ENCODE measurements around the gene ZNF628.

ZNF628 gene

GRCh38 chr19:55464662-55465054, 11.8 kb upstream of the ZNF628 start, which contains the start of gene C19orf85:
Gene C19orf85, minus strand, starts transcription at chr19:55464751. Its CDS starts 197 bp downstream, at chr19:55464554.
- in situ Hi-C loops (cut with MboI; ENCODE audit: low sequenced_read_pairs): no loop called here

GRCh38 chr19:55465460-55466240, 10.8 kb upstream of the ZNF628 start:
- in situ Hi-C loops (cut with MboI; ENCODE audit: low sequenced_read_pairs): no loop called here

- in situ Hi-C loops (cut with MboI; ENCODE audit: low sequenced_read_pairs): no loop called here
These were observed 10.2 kb upstream of the ZNF628 start for GRCh38 chr19:55466241-55466614.

DNA sequence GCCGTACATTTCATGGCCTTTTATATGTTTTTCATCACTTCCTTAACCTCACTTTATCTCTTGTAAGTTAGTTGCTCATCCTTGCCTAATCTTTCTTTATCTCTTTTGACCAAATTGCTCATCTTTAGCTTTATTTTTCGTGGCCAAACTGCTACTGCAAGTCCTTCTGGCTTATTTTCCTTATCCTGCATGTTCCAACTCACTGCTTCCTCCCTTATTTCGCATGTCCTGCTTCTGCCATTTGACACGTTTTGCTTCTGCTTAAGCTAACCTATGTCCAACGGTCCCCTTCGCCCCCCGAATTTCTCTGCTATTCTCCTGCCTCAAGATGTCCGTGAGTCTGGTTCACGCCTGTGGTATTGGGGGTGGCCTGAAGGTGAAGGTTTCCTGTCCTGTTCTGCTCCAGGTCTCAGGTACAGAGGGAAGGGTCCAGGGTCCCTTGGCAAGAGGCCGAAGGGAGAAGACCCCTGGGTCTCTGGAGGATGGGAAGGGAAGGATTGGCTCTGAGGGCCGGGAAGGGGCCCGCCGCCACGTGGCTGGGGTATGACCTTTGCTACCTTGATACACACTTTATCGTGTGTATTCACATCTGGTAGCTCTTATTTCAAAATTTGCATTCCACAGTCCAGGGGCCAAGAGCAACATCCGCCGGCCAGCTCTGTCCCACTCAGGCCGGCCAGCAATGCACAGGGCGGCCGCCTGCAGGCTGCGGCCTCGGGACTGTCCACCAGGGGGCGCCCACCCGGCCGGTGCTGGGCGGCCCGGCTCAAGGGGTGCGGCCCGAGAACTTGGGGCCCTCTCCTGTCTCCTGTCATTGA, 9.0 kb upstream of the ZNF628 start:
- in situ Hi-C loops (cut with MboI; ENCODE audit: low sequenced_read_pairs): no loop called here

GRCh38 chr19:55468054-55468393, 8.4 kb upstream of the ZNF628 start:
- in situ Hi-C loops (cut with MboI; ENCODE audit: low sequenced_read_pairs): no loop called here

DNA sequence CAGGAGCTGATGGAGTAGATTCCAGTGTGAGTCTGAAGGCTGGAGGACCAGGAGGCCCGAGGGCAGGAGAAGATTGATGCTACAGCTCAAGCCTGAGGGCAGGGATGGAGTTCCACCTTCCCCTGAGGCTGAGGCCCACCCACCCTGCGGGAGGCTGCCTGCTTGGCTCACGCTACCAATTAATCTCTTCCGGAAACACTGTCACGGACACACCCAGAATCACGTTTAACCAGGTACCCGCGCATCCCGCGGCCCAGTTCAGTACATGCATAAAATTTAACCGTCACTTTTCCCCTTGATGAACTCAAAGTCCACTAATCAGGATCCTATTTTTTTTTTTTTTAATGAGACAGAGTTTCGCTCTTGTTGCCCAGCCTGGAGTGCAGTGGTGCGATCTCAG, 5.2 kb upstream of the ZNF628 start:
- in situ Hi-C loops (cut with MboI; ENCODE audit: low sequenced_read_pairs): no loop called here

DNA sequence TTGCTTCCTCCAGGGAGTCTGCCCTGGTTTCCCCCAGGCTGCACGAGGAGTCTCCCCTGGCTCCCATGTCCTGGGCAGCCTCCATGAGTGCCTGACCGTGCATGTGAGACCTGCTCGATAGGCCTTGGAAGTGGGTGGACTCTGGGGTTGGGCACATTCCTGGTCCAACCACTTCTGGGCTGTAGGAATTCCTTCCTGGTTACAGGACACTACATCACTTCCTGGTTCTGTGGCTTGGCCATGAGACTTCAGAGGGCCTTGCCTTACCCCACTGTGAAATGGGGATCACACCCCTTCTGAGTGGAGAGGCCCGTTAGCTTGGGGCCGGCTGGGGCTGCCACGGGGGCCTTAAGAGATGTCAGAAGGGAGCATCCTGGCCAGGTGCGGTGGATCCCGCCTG, 4.0 kb upstream of the ZNF628 start:
- in situ Hi-C loops (cut with MboI; ENCODE audit: low sequenced_read_pairs): no loop called here

GRCh38 chr19:55473225-55474012, 3.0 kb upstream of the ZNF628 start:
- in situ Hi-C loops (cut with MboI; ENCODE audit: low sequenced_read_pairs): no loop called here

DNA sequence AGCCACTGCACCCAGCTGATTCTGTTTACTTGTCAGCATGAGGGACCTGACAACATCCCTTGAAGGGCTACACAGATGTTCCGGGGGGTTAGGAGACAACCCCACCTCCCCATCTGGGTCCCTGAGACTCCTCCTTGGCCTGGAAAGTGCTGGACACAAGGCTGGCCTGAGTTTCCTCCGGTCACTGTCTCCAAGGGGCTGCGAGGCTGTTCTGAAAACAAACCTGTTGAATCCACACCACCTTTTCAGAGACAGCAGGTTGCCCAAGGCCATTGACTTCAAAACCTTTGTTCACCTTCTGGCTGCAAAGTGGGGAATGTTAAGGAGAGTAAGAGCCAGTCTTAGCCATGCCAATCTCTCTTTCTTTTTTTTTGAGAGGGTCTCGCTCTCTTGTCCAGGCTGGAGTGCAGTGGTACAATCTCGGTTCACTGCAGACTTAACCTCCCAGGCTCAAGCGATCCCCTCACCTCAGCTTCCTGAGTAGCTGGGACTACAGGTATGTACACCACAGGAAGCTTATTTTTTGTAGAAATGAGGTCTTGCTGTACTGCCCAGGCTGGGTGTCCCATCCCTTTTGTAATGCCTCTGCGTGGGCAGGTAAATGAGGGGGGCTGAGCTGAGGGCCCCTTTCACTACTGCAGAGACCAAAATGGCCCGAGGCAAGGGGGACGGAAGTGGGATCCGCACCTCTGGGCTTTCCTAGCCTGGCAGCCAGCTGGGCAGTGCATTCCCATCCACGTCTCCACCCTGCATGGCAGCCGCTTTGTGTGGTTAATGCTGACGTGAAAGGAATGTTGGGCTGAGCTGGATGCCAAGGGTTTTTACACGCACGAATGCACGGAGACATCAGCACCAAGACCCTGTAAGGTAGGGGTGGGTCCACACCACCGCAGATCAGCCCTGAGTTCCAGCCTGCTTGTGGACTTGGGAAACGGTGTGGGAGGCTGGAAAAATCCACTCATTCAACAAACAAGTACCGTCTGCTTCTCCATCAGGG, 1.9 kb upstream of the ZNF628 start:
- in situ Hi-C loops (cut with MboI; ENCODE audit: low sequenced_read_pairs): no loop called here

GRCh38 chr19:55477905-55478304, 1.5 kb downstream of the ZNF628 start:
- in situ Hi-C loops (cut with MboI; ENCODE audit: low sequenced_read_pairs): no loop called here

DNA sequence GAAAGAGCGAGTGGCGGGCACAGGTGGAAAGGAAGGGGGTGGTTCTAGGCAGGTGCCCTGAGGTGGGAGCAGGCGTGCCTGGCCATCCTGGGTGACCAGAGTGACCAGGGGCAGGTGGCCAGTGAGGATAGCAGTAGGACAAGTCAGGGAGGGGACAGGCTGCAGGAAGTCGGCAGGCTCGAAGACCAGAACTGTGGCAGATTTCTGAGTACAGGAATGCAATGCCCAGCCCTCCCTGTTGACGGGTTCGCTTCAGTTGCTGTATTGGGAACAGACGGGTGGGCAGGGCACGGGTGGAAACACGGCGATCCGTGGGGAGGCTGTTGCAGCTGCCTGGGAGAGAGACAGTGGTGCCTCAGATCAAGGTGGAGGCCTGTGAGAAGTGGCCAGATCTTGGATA, 1.9 kb downstream of the ZNF628 start:
- in situ Hi-C loops (cut with MboI; ENCODE audit: low sequenced_read_pairs): no loop called here

DNA sequence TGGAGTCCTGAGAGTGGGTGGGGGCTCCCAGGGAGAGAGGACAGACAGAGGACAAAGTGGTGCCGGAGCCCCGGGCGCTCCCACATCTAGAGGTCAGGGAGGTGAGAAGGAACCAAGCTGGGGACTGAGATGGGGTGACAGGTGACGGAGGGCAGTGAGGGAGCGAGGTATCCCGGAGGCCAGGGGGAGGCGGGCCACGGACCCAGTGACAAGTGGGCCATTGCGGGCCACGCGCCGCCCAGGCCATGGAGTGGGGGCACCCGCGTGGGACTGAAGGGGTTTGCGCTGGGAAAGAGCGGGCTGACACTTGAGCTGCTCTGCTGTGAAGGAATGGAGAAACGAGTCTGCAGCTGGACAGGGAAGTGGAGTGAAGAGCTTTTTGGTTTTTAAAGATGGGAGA, 2.6 kb downstream of the ZNF628 start:
- in situ Hi-C loops (cut with MboI; ENCODE audit: low sequenced_read_pairs): no loop called here

- in situ Hi-C loops (cut with MboI; ENCODE audit: low sequenced_read_pairs): no loop called here
These were observed 3.2 kb downstream of the ZNF628 start for GRCh38 chr19:55479451-55480230.

DNA sequence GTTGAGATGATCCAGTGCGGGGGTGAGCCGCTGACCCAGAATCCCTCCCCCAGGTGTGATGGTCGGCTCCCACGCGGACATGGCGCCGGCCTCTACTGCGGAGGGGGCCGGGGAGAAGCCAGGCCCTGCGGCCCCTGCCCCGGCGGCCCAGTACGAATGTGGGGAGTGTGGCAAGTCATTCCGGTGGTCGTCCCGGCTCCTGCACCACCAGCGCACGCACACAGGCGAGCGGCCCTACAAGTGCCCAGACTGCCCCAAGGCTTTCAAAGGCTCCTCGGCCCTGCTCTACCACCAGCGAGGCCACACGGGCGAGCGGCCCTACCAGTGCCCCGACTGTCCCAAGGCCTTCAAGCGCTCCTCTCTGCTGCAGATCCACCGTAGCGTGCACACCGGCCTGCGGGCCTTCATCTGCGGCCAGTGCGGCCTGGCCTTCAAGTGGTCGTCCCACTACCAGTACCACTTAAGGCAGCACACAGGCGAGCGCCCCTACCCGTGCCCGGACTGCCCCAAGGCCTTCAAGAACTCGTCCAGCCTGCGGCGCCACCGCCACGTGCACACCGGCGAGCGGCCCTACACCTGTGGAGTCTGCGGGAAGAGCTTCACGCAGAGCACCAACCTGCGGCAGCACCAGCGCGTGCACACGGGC, 4.9 kb downstream of the ZNF628 start:
- in situ Hi-C loops (cut with MboI; ENCODE audit: low sequenced_read_pairs): no loop called here

DNA sequence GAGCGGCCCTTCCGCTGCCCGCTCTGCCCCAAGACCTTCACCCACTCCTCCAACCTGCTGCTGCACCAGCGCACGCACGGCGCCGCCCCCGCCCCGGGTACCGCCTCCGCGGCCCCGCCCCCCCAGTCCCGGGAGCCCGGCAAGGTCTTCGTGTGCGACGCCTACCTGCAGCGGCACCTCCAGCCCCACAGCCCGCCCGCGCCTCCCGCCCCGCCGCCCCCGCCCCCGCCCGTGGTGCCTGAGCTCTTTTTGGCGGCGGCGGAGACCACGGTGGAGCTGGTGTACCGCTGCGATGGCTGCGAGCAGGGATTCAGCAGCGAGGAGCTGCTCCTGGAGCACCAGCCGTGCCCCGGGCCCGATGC, 5.4 kb downstream of the ZNF628 start:
- in situ Hi-C loops (cut with MboI; ENCODE audit: low sequenced_read_pairs): no loop called here

DNA sequence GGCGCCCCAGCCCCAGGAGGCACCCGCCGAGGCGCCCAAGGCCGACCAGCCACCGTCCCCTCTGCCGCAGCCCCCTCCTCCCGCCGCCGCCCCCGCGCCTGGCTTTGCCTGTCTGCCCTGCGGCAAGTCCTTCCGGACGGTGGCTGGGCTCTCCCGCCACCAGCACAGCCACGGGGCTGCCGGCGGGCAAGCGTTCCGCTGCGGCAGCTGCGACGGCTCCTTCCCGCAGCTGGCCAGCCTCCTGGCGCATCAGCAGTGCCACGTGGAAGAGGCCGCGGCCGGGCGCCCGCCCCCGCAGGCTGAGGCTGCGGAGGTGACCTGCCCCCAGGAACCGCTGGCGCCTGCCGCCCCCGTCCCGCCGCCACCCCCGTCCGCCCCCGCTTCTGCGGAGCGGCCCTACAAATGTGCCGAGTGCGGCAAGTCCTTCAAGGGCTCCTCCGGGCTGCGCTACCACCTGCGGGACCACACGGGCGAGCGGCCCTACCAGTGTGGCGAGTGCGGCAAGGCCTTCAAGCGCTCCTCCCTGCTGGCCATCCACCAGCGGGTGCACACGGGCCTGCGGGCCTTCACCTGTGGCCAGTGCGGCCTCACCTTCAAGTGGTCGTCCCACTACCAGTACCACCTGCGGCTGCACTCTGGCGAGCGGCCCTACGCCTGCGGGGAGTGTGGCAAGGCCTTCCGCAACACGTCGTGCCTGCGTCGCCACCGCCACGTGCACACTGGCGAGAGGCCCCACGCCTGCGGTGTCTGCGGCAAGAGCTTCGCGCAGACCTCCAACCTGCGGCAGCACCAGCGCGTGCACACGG, 5.9 kb downstream of the ZNF628 start:
- in situ Hi-C loops (cut with MboI; ENCODE audit: low sequenced_read_pairs): no loop called here

DNA sequence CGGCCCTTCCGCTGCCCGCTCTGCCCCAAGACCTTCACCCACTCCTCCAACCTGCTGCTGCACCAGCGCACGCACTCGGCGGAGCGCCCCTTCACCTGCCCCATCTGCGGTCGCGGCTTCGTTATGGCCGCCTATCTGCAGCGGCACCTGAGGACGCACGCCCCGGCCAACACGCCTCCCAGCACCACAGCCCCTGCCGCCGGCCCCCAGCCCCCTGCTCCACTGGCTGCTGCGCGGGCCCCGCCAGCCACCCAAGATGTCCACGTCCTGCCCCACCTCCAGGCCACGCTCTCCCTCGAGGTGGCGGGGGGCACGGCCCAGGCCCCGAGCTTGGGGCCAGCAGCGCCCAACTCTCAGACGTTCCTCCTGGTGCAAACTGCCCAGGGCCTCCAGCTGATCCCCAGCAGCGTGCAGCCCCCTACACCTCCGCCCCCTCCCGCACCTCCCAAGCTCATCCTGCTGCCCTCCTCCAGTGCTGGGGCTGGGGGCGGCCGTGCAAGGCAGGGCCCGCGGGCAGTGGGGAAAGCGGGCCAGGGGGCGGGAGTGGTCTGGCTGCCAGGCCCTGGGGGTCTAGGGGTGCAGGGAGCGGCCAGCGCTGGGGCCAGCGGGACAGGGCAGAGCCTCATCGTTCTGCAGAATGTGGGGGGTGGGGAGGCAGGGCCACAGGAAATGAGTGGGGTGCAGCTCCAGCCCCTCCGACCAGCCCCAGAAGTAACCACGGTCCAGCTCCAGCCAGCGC, 6.7 kb downstream of the ZNF628 start:
- in situ Hi-C loops (cut with MboI; ENCODE audit: low sequenced_read_pairs): no loop called here
